Panc1 (cell line): ENCODE measurements around the gene F11R.
A peak's percentile ranks its signal among the peaks of the same experiment; 100 is the strongest.

Experiments used
- POLR2AphosphoS5 ChIP-seq: IDR thresholded peaks from 2 replicates; pipeline ENCODE4 v1.6.1; 2012; ENCODE audit warnings: mild to moderate bottlenecking, low read depth, low read length, moderate library complexity
- SIN3A ChIP-seq: IDR thresholded peaks from 2 replicates; pipeline ENCODE4 v1.6.1; 2012; ENCODE audit warnings: low read depth, mild to moderate bottlenecking, low read length, moderate library complexity, borderline replicate concordance; ENCODE audit not compliant: insufficient read depth
- TF ChIP-seq, protein P1 (sequence below): fragments of 450-650 bp; IDR thresholded peaks from 2 replicates; pipeline ENCODE4 v1.5.1; 2017; ENCODE audit warnings: mild to moderate bottlenecking

DNA sequence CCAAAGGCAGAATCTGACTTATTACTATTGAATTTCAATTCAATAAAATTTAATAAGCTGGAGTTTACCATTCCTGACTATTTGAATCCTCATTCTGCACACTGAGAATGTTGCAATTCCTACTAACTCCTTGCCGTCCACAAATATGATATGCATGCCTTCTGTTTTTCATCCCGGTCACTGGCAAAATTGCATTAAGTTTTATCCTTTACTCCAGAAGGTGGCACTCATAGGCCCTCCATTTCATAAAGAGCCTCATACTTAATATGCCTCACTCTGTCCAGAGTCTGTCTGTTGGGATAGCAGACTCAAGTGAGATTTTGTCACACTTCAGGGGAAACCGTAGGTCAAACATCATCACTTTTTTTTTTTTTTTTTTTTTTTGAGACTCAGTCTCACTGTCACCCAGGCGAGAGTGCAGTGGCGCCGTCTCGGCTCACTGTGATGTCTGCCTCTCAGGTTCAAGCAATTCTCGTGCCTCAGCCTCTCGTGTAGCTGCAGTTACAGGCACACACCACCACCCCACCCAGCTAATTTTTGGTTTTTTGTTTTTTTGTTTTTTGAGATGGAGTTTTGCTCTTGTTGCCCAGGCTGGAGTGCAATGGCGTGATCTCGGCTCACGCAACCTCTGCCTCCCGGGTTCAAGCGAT is 27.3 kb downstream of the F11R start:
- no peak for TF ChIP-seq POLR2AphosphoS5
- TF ChIP-seq, protein P1, sequence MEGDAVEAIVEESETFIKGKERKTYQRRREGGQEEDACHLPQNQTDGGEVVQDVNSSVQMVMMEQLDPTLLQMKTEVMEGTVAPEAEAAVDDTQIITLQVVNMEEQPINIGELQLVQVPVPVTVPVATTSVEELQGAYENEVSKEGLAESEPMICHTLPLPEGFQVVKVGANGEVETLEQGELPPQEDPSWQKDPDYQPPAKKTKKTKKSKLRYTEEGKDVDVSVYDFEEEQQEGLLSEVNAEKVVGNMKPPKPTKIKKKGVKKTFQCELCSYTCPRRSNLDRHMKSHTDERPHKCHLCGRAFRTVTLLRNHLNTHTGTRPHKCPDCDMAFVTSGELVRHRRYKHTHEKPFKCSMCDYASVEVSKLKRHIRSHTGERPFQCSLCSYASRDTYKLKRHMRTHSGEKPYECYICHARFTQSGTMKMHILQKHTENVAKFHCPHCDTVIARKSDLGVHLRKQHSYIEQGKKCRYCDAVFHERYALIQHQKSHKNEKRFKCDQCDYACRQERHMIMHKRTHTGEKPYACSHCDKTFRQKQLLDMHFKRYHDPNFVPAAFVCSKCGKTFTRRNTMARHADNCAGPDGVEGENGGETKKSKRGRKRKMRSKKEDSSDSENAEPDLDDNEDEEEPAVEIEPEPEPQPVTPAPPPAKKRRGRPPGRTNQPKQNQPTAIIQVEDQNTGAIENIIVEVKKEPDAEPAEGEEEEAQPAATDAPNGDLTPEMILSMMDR: peak; percentile 56
- TF ChIP-seq SIN3A: no peak
